K562 (cell line): ENCODE results near the gene ZNF791. TPM values are rescaled to one million over a fixed set of nuclear protein-coding genes. Genes with fewer than 3 reads are reported as not detected.
A peak's percentile ranks its signal among the peaks of the same experiment; 100 is the strongest.

Experiments used
- ATAC-seq: fragments of 200-7000 bp; cut with Tn5 transposase; 3 replicates; pipeline ENCODE4 v1.9.1; 2020; ENCODE audit warnings: moderate library complexity
- BruUV-seq: library from RNA; stranded (reverse); fragments of 400-500 nt; replicated peaks from 2 replicates; lab custom pipeline; 2021; lab: Mats Ljungman, UMichigan
- CTCF ChIA-PET: fragments of 300-600 bp; formaldehyde crosslinking; extraction: SDS; loops from one replicate; lab custom pipeline; 2021; ENCODE audit warnings: low intra/inter-chr PET ratio; lab: Yijun Ruan, JAX
- POLR2A ChIA-PET: fragments of 300-600, 350-650 bp; sonication (Branson Sonifier 250); formaldehyde crosslinking; extraction: SDS; loops from one replicate; lab custom pipeline; 2021; ENCODE audit warnings: antibody characterized with exemption, inconsistent platforms; lab: Yijun Ruan, JAX
- DNase-seq, 4 experiments: peaks; one replicate each; pipeline versions ENCODE4 v3.0.0 to v3.0.0-alpha.2; 2011 to 2018; ENCODE audit warnings: low spot score in 3 of 4, mixed read lengths in 3 of 4; ENCODE audit errors: extremely low read depth in 1 of 4
- FAIRE-seq: peaks from 2 replicates; lab custom pipeline; 2011; peaks lifted over from hg19 to GRCh38; lab: Jason Lieb, UNC
- H2AFZ ChIP-seq: 2 replicates; pipeline ENCODE4 v1.6.0; 2011; ENCODE audit warnings: low read depth, low read length, control low read depth, inconsistent platforms
- H3K27ac ChIP-seq: fragments of 200-600 bp; 3 replicates; pipeline ENCODE4 v1.8.0; 2011; ENCODE audit warnings: low read depth, mild to moderate bottlenecking, control low read depth, inconsistent platforms, low read length, moderate library complexity, mixed read lengths; ENCODE audit errors: extremely low read depth
- H3K27me3 ChIP-seq, 2 experiments: fragments of 300-600 bp in 1 of 2; 2 replicates in 1 of 2; 3 replicates in 1 of 2; pipeline versions ENCODE4 v1.6.0 to v1.8.0; 2011; ENCODE audit warnings: inconsistent platforms in 2 of 2, low read length in 2 of 2, mild to moderate bottlenecking in 1 of 2, mixed read lengths in 1 of 2, moderate library complexity in 1 of 2; ENCODE audit not compliant: control insufficient read depth in 2 of 2, insufficient read depth in 2 of 2
- H3K36me3 ChIP-seq: fragments of 300-600 bp; 3 replicates; pipeline ENCODE4 v1.8.0; 2011; ENCODE audit warnings: mild to moderate bottlenecking, low read length, inconsistent platforms; ENCODE audit not compliant: control insufficient read depth, insufficient read depth
- H3K4me1 ChIP-seq, 2 experiments: fragments of 200-600 bp in 1 of 2; replicated peaks in 1 of 2; 2 replicates in 1 of 2; 3 replicates in 1 of 2; pipeline versions ENCODE4 v1.5.1 to v1.8.0; 2011; ENCODE audit warnings: inconsistent platforms in 2 of 2, low read length in 2 of 2, mild to moderate bottlenecking in 1 of 2, mixed read lengths in 1 of 2, moderate library complexity in 1 of 2; ENCODE audit not compliant: control insufficient read depth in 2 of 2, insufficient read depth in 2 of 2
- H3K4me2 ChIP-seq: 2 replicates; pipeline ENCODE4 v1.6.1; 2011; ENCODE audit warnings: low read length, control low read depth, inconsistent platforms, mixed read lengths; ENCODE audit not compliant: insufficient read depth
- H3K4me3 ChIP-seq: fragments of 200-600 bp; sonication (generic), shearing (Covaris generic); 2 replicates; pipeline ENCODE4 v1.5.1; 2016; ENCODE audit warnings: control low read depth, inconsistent platforms
- H3K79me2 ChIP-seq: fragments of 200-600 bp; 3 replicates; pipeline ENCODE4 v1.8.0; 2011; ENCODE audit warnings: low read length, inconsistent platforms; ENCODE audit not compliant: control insufficient read depth, insufficient read depth
- H3K9ac ChIP-seq, 2 experiments: 2 replicates each; pipeline versions ENCODE4 v1.6.0 to v1.6.1; 2011; ENCODE audit warnings: low read depth in 2 of 2, low read length in 2 of 2, control low read depth in 1 of 2, inconsistent platforms in 1 of 2, mild to moderate bottlenecking in 1 of 2, mixed read lengths in 1 of 2; ENCODE audit not compliant: insufficient read depth in 1 of 2
- H3K9me1 ChIP-seq: one replicate; pipeline ENCODE4 v1.6.0; 2011; ENCODE audit warnings: inconsistent platforms, mild to moderate bottlenecking, low read length, moderate library complexity; ENCODE audit not compliant: control insufficient read depth, insufficient read depth
- H3K9me3 ChIP-seq: replicated peaks from 2 replicates; pipeline ENCODE4 v1.5.1; 2011; ENCODE audit warnings: low read depth, low read length, inconsistent platforms; ENCODE audit not compliant: control insufficient read depth, insufficient read depth
- H4K20me1 ChIP-seq: replicated peaks from 2 replicates; pipeline ENCODE4 v1.6.1; 2011; ENCODE audit warnings: low read length, inconsistent platforms, mixed read lengths; ENCODE audit not compliant: control insufficient read depth, insufficient read depth
- ARID3B ChIP-seq: fragments of 250-450 bp; sonication (Bioruptor Pico); IDR thresholded peaks from 2 replicates; pipeline ENCODE4 v1.4.0; 2020; ENCODE audit warnings: borderline replicate concordance
- ETS1 ChIP-seq: conservative IDR thresholded peaks from 2 replicates; pipeline ENCODE4 v1.6.1; 2011; ENCODE audit warnings: low read depth, mild to moderate bottlenecking, low read length; ENCODE audit not compliant: control insufficient read depth
- NCOR1 ChIP-seq: fragments of 450-650 bp; IDR thresholded peaks from 2 replicates; pipeline ENCODE4 v1.6.1; 2016; ENCODE audit warnings: mild to moderate bottlenecking, moderate library complexity
- SAFB2 ChIP-seq: fragments of 200-400 bp; formaldehyde crosslinking; IDR thresholded peaks from 2 replicates; pipeline ENCODE4 v1.6.1; 2018; ENCODE audit warnings: borderline replicate concordance, low read length, low read depth, moderate library complexity; ENCODE audit not compliant: severe bottlenecking
- ZBTB33 ChIP-seq: sonication (generic); formaldehyde crosslinking; IDR thresholded peaks from 2 replicates; pipeline ENCODE4 v1.8.1; 2023; ENCODE audit warnings: mild to moderate bottlenecking, missing genetic modification reagents
- WGBS: fragments of 100-300 bp; shearing (Covaris generic); methylation state at CpG from one replicate; pipeline ENCODE4 v1.1.6; 2016; ENCODE audit warnings: low coverage, mixed read lengths; ENCODE audit not compliant: insufficient coverage; ENCODE audit errors: missing lambda C conversion rate; 5-methylcytosine and 5-hydroxymethylcytosine counted together
- in situ Hi-C: fragments of 300-500 bp; cut with MboI; formaldehyde crosslinking; loops from 4 replicates; pipeline ENCODE4 v1.15.0; 2018; ENCODE audit warnings: inconsistent platforms, mixed read lengths
- intact Hi-C: fragments of 100-400 bp; cut with micrococcal nuclease; formaldehyde crosslinking; loops from 2 replicates; pipeline ENCODE4 v1.14.2; 2022
- polyA plus RNA-seq, 8 experiments: library from polyadenylated mRNA; depleted of rRNA in 4 of 8; stranded (reverse) in 5 of 8; unstranded in 3 of 8; fragments of >200 nt; fragmentation: Nextera tagmentation in 2 of 8; fragmentation: Illumina TruSeq in 1 of 8; extraction: Ambion mirVana in 2 of 8; extraction: Trizol in 1 of 8; gene quantifications; 2 replicates each; pipeline versions ENCODE4 v1.2.1 to v1.2.3, GENCODE V29; 2011 to 2014; ENCODE audit warnings: inconsistent platforms in 1 of 8, missing spikeins in 1 of 8
- total RNA-seq, 7 experiments: library from RNA; depleted of rRNA in 6 of 7; stranded (reverse); fragments of >200 nt in 6 of 7; fragmentation: Illumina TruSeq in 2 of 7; extraction: Trizol in 2 of 7; gene quantifications; 2 replicates each; pipeline versions ENCODE4 v1.2.1 to v1.2.3, GENCODE V29; 2011 to 2021; ENCODE audit warnings: low replicate concordance in 1 of 7

The ZNF791 gene
- total and polyA plus RNA-seq, 9 of the 15 experiments (the other 6 are each of a cell fraction or from before 2014, with no cell fraction given) = 7.8 to 22.7 (median 13.1) TPM

GRCh38 chr19:12657966-12658365 is 47.2 kb downstream of the ZNF791 start:
- H3K79me2 ChIP-seq = no peaks in the 10 kb centered on the region
- no peak for DNase-seq
- WGBS = 97% methylated on average over 19 of the region's 22 CpGs
- BruUV-seq = no TSS peak
- H3K4me2 ChIP-seq = no peak overlapping the region
- CTCF ChIA-PET = interaction anchor here (0.6 kb wide), 1 partner anchor 93 kb away, joined by 3 read pairs; no protein-coding TSS in a partner anchor
- ATAC-seq = no peak
- no peak overlapping the region for H2AFZ ChIP-seq
- POLR2A ChIA-PET = no interaction called here
- no peak for FAIRE-seq
- H4K20me1 ChIP-seq = no peaks in the 10 kb centered on the region
- in situ Hi-C loops = no loop called here
- H3K27me3 ChIP-seq = no peaks in the 10 kb centered on the region
- no peak overlapping the region for H3K27ac ChIP-seq
- H3K4me3 ChIP-seq = no peak overlapping the region
- no peak for TF ChIP-seq SAFB2
- no peak for TF ChIP-seq NCOR1
- TF ChIP-seq ZBTB33 = peak; percentile 56
- no peak for TF ChIP-seq ETS1
- no peak for TF ChIP-seq ARID3B (CRISPR knock-in tag)
- no peaks in the 10 kb centered on the region for H3K9me1 ChIP-seq
- peaks cover 31% of the 10 kb centered on the region; the same call in 2 of the 3 replicates for H3K36me3 ChIP-seq
- 0 out of 2 replicates have a peak, but pooled peaks cover 1% of the 10 kb centered on the region for H3K9me3 ChIP-seq
- intact Hi-C loops = no loop called here
- H3K9ac ChIP-seq = no peak overlapping the region; a peak in 1 of 4 replicates
- H3K4me1 ChIP-seq = peaks cover 0 to 8% of the 10 kb centered on the region in 2 experiments; a peak in 2 of 5 replicates
